WTC11 (cell line): Measurements from ENCODE around the gene NCBP1. TPM values are rescaled to one million over a fixed set of nuclear protein-coding genes. Genes with fewer than 3 reads are reported as not detected.
A peak's percentile ranks its signal among the peaks of the same experiment; 100 is the strongest.

Experiments
- ATF1 ChIP-seq: sonication (generic); formaldehyde crosslinking; IDR thresholded peaks from 2 replicates; pipeline ENCODE4 v1.8.1; 2023; ENCODE audit warnings: mild to moderate bottlenecking, moderate library complexity, missing genetic modification reagents
- CDX4 ChIP-seq: fragments of 250-450 bp; sonication (Bioruptor Pico); IDR thresholded peaks from 2 replicates; pipeline ENCODE4 v1.9.0; 2021; ENCODE audit warnings: moderate library complexity, mild to moderate bottlenecking, inconsistent platforms, borderline replicate concordance
- CREB1 ChIP-seq: sonication (generic); formaldehyde crosslinking; IDR thresholded peaks from 2 replicates; pipeline ENCODE4 v1.8.0; 2023; ENCODE audit warnings: mild to moderate bottlenecking, missing genetic modification reagents
- E2F1 ChIP-seq: sonication (generic); formaldehyde crosslinking; IDR thresholded peaks from 2 replicates; pipeline ENCODE4 v1.8.0; 2022; ENCODE audit warnings: mild to moderate bottlenecking, missing genetic modification reagents
- ESRRA ChIP-seq: sonication (generic); formaldehyde crosslinking; IDR thresholded peaks from 2 replicates; pipeline ENCODE4 v1.8.1; 2022; ENCODE audit warnings: mild to moderate bottlenecking, missing genetic modification reagents, borderline replicate concordance
- ETV6 ChIP-seq: sonication (generic); formaldehyde crosslinking; IDR thresholded peaks from 2 replicates; pipeline ENCODE4 v1.8.1; 2022; ENCODE audit warnings: mild to moderate bottlenecking, missing genetic modification reagents
- FOXK1 ChIP-seq: sonication (generic); formaldehyde crosslinking; IDR thresholded peaks from 2 replicates; pipeline ENCODE4 v1.8.0; 2022; ENCODE audit warnings: mild to moderate bottlenecking, moderate library complexity, missing genetic modification reagents
- GRHL2 ChIP-seq: fragments of 250-450 bp; sonication (Bioruptor Pico); IDR thresholded peaks from 2 replicates; pipeline ENCODE4 v1.8.0; 2022; ENCODE audit warnings: mild to moderate bottlenecking, moderate library complexity; ENCODE audit not compliant: insufficient replicate concordance, severe bottlenecking
- JUN ChIP-seq: sonication (generic); formaldehyde crosslinking; IDR thresholded peaks from 2 replicates; pipeline ENCODE4 v1.8.0; 2023; ENCODE audit warnings: mild to moderate bottlenecking, missing genetic modification reagents
- KAT7 ChIP-seq: sonication (generic); formaldehyde crosslinking; IDR thresholded peaks from 2 replicates; pipeline ENCODE4 v1.8.1; 2023; ENCODE audit warnings: missing genetic modification reagents, mild to moderate bottlenecking, borderline replicate concordance
- RORB ChIP-seq: fragments of 250-450 bp; sonication (Bioruptor Pico); IDR thresholded peaks from 2 replicates; pipeline ENCODE4 v1.9.0; 2021; ENCODE audit warnings: mild to moderate bottlenecking
- TCF7 ChIP-seq: sonication (generic); formaldehyde crosslinking; IDR thresholded peaks from 2 replicates; pipeline ENCODE4 v1.8.0; 2022; ENCODE audit warnings: mild to moderate bottlenecking, low read depth, missing genetic modification reagents, moderate library complexity
- TEAD1 ChIP-seq: sonication (generic); formaldehyde crosslinking; IDR thresholded peaks from 2 replicates; pipeline ENCODE4 v1.8.0; 2022; ENCODE audit warnings: mild to moderate bottlenecking, missing genetic modification reagents
- TP53 ChIP-seq: sonication (generic); formaldehyde crosslinking; IDR thresholded peaks from 2 replicates; pipeline ENCODE4 v1.8.1; 2023; ENCODE audit warnings: mild to moderate bottlenecking, missing genetic modification reagents
- ZBTB21 ChIP-seq: sonication (generic); formaldehyde crosslinking; IDR thresholded peaks from 2 replicates; pipeline ENCODE4 v1.8.1; 2023; ENCODE audit warnings: mild to moderate bottlenecking, missing genetic modification reagents, borderline replicate concordance
- ZNF138 ChIP-seq: sonication (generic); formaldehyde crosslinking; conservative IDR thresholded peaks from 2 replicates; pipeline ENCODE4 v1.8.1; 2022; ENCODE audit warnings: mild to moderate bottlenecking, moderate library complexity, missing genetic modification reagents
- ZNF512 ChIP-seq: sonication (generic); formaldehyde crosslinking; IDR thresholded peaks from 2 replicates; pipeline ENCODE4 v1.8.1; 2022; ENCODE audit warnings: missing genetic modification reagents, borderline replicate concordance
- ZNF671 ChIP-seq: fragments of 250-450 bp; sonication (Bioruptor Pico); IDR thresholded peaks from 2 replicates; pipeline ENCODE4 v1.8.0; 2021; ENCODE audit warnings: mild to moderate bottlenecking
- total RNA-seq: library from RNA; stranded (reverse); gene quantifications from 3 replicates; pipeline ENCODE4 v1.2.3, GENCODE V29; 2021
- TF ChIP-seq, protein P1 (sequence below): sonication (generic); formaldehyde crosslinking; IDR thresholded peaks from 2 replicates; pipeline ENCODE4 v1.8.1; 2022; ENCODE audit warnings: low read depth, mild to moderate bottlenecking, moderate library complexity, missing genetic modification reagents, borderline replicate concordance
- TF ChIP-seq, protein P2 (sequence below): sonication (generic); formaldehyde crosslinking; IDR thresholded peaks from 2 replicates; pipeline ENCODE4 v1.8.1; 2022; ENCODE audit warnings: mild to moderate bottlenecking, moderate library complexity, missing genetic modification reagents
- TF ChIP-seq, protein P3 (sequence below): sonication (generic); formaldehyde crosslinking; IDR thresholded peaks from 2 replicates; pipeline ENCODE4 v1.8.0; 2023; ENCODE audit warnings: mild to moderate bottlenecking, missing genetic modification reagents
- TF ChIP-seq, protein P4 (sequence below): fragments of 250-450 bp; sonication (Bioruptor Pico); IDR thresholded peaks from 2 replicates; pipeline ENCODE4 v1.9.0; 2021; ENCODE audit warnings: mild to moderate bottlenecking
- TF ChIP-seq, protein P5 (sequence below): sonication (generic); formaldehyde crosslinking; IDR thresholded peaks from 2 replicates; pipeline ENCODE4 v1.8.1; 2023; ENCODE audit warnings: mild to moderate bottlenecking, missing genetic modification reagents
- TF ChIP-seq, protein P6 (sequence below): sonication (generic); formaldehyde crosslinking; IDR thresholded peaks from 2 replicates; pipeline ENCODE4 v1.8.1; 2022; ENCODE audit warnings: mild to moderate bottlenecking, missing genetic modification reagents, moderate library complexity, borderline replicate concordance

Gene NCBP1
- total RNA-seq, 1 experiment from 2014 or later = 61.1 TPM

GRCh38 chr9:97633859-97634490, 354 bp downstream of the NCBP1 start (continued):
- TF ChIP-seq TCF7 = 0 out of 2 replicates have a peak, but pooled peaks have one; percentile 5
- TF ChIP-seq ZNF671 (CRISPR knock-in tag) = no peak
- TF ChIP-seq, protein P1, sequence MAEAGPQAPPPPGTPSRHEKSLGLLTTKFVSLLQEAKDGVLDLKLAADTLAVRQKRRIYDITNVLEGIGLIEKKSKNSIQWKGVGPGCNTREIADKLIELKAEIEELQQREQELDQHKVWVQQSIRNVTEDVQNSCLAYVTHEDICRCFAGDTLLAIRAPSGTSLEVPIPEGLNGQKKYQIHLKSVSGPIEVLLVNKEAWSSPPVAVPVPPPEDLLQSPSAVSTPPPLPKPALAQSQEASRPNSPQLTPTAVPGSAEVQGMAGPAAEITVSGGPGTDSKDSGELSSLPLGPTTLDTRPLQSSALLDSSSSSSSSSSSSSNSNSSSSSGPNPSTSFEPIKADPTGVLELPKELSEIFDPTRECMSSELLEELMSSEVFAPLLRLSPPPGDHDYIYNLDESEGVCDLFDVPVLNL (CRISPR knock-in tag) = peak; percentile 69; the same call in 1 of the 2 replicates
- TF ChIP-seq, protein P2, sequence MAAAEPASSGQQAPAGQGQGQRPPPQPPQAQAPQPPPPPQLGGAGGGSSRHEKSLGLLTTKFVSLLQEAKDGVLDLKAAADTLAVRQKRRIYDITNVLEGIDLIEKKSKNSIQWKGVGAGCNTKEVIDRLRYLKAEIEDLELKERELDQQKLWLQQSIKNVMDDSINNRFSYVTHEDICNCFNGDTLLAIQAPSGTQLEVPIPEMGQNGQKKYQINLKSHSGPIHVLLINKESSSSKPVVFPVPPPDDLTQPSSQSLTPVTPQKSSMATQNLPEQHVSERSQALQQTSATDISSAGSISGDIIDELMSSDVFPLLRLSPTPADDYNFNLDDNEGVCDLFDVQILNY (CRISPR knock-in tag) = no peak
- TF ChIP-seq CDX4 (CRISPR knock-in tag) = no peak
- TF ChIP-seq TP53 (CRISPR knock-in tag) = no peak
- TF ChIP-seq ZNF512 (CRISPR knock-in tag) = no peak
- TF ChIP-seq, protein P3, sequence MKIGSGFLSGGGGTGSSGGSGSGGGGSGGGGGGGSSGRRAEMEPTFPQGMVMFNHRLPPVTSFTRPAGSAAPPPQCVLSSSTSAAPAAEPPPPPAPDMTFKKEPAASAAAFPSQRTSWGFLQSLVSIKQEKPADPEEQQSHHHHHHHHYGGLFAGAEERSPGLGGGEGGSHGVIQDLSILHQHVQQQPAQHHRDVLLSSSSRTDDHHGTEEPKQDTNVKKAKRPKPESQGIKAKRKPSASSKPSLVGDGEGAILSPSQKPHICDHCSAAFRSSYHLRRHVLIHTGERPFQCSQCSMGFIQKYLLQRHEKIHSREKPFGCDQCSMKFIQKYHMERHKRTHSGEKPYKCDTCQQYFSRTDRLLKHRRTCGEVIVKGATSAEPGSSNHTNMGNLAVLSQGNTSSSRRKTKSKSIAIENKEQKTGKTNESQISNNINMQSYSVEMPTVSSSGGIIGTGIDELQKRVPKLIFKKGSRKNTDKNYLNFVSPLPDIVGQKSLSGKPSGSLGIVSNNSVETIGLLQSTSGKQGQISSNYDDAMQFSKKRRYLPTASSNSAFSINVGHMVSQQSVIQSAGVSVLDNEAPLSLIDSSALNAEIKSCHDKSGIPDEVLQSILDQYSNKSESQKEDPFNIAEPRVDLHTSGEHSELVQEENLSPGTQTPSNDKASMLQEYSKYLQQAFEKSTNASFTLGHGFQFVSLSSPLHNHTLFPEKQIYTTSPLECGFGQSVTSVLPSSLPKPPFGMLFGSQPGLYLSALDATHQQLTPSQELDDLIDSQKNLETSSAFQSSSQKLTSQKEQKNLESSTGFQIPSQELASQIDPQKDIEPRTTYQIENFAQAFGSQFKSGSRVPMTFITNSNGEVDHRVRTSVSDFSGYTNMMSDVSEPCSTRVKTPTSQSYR (CRISPR knock-in tag) = no peak
- 0 out of 2 replicates have a peak, but pooled peaks have one; percentile 58 for TF ChIP-seq KAT7 (CRISPR knock-in tag)
- no peak for TF ChIP-seq ZBTB21
- no peak for TF ChIP-seq ZNF138 (CRISPR knock-in tag)
- TF ChIP-seq, protein P4, sequence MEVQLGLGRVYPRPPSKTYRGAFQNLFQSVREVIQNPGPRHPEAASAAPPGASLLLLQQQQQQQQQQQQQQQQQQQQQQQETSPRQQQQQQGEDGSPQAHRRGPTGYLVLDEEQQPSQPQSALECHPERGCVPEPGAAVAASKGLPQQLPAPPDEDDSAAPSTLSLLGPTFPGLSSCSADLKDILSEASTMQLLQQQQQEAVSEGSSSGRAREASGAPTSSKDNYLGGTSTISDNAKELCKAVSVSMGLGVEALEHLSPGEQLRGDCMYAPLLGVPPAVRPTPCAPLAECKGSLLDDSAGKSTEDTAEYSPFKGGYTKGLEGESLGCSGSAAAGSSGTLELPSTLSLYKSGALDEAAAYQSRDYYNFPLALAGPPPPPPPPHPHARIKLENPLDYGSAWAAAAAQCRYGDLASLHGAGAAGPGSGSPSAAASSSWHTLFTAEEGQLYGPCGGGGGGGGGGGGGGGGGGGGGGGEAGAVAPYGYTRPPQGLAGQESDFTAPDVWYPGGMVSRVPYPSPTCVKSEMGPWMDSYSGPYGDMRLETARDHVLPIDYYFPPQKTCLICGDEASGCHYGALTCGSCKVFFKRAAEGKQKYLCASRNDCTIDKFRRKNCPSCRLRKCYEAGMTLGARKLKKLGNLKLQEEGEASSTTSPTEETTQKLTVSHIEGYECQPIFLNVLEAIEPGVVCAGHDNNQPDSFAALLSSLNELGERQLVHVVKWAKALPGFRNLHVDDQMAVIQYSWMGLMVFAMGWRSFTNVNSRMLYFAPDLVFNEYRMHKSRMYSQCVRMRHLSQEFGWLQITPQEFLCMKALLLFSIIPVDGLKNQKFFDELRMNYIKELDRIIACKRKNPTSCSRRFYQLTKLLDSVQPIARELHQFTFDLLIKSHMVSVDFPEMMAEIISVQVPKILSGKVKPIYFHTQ (CRISPR knock-in tag) = no peak
- TF ChIP-seq, protein P5, sequence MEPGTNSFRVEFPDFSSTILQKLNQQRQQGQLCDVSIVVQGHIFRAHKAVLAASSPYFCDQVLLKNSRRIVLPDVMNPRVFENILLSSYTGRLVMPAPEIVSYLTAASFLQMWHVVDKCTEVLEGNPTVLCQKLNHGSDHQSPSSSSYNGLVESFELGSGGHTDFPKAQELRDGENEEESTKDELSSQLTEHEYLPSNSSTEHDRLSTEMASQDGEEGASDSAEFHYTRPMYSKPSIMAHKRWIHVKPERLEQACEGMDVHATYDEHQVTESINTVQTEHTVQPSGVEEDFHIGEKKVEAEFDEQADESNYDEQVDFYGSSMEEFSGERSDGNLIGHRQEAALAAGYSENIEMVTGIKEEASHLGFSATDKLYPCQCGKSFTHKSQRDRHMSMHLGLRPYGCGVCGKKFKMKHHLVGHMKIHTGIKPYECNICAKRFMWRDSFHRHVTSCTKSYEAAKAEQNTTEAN (CRISPR knock-in tag) = no peak
- no peak for TF ChIP-seq RORB
- peak; percentile 73; the same call in 1 of the 2 replicates for TF ChIP-seq CREB1 (CRISPR knock-in tag)
- no peak for TF ChIP-seq ATF1 (CRISPR knock-in tag)
- TF ChIP-seq E2F1 = 0 out of 2 replicates have a peak, but pooled peaks have one; percentile 44
- no peak for TF ChIP-seq ESRRA (CRISPR knock-in tag)
- no peak for TF ChIP-seq ETV6 (CRISPR knock-in tag)
- TF ChIP-seq, protein P6, sequence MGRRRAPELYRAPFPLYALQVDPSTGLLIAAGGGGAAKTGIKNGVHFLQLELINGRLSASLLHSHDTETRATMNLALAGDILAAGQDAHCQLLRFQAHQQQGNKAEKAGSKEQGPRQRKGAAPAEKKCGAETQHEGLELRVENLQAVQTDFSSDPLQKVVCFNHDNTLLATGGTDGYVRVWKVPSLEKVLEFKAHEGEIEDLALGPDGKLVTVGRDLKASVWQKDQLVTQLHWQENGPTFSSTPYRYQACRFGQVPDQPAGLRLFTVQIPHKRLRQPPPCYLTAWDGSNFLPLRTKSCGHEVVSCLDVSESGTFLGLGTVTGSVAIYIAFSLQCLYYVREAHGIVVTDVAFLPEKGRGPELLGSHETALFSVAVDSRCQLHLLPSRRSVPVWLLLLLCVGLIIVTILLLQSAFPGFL = no peak
- no peak for TF ChIP-seq JUN (CRISPR knock-in tag)
- no peak for TF ChIP-seq TEAD1 (CRISPR knock-in tag)
- no peak; the same call in 1 of the 2 replicates for TF ChIP-seq FOXK1
- TF ChIP-seq GRHL2 (CRISPR knock-in tag) = no peak
